Gastroesophageal sphincter (tissue), 4 donors: ENCODE measurements around the gene CSGALNACT2. TPM values are rescaled to one million over a fixed set of nuclear protein-coding genes. Genes with fewer than 3 reads are reported as not detected.

ENCODE experiments used
- ATAC-seq: fragments of 150-250 bp; one replicate; pipeline ENCODE4 v1.9.1; 2016; ENCODE audit warnings: mild to moderate bottlenecking, moderate library complexity
- H3K27ac ChIP-seq, 4 donors: fragments of 200-600 bp; sonication (generic) in 3 of 4; 1 replicate in 3 of 4; 2 replicates in 1 of 4; pipeline ENCODE4 v1.5.1; 2016 to 2019
- H3K27me3 ChIP-seq: fragments of 200-600 bp; sonication (generic); one replicate; pipeline ENCODE4 v1.5.1; 2019
- H3K36me3 ChIP-seq, 2 donors: fragments of 200-600 bp; sonication (generic); one replicate each; pipeline ENCODE4 v1.5.1; 2019; ENCODE audit warnings: control low read depth in 1 of 2
- H3K4me1 ChIP-seq, 3 donors: fragments of 200-600 bp; sonication (generic); 1 replicate in 2 of 3; 2 replicates in 1 of 3; pipeline ENCODE4 v1.5.1; 2016 to 2019; ENCODE audit warnings: control low read depth in 2 of 3
- H3K4me3 ChIP-seq, 2 donors: fragments of 200-600 bp; sonication (generic); one replicate each; pipeline ENCODE4 v1.5.1; 2019; ENCODE audit warnings: mild to moderate bottlenecking in 1 of 2, moderate library complexity in 1 of 2
- H3K9me3 ChIP-seq, 3 donors: fragments of 200-600 bp; sonication (generic); one replicate each; pipeline ENCODE4 v1.5.1; 2017 to 2019; ENCODE audit warnings: control low read depth in 2 of 3
- CTCF ChIP-seq, 4 experiments: fragments of 200-600 bp in 2 of 4; fragments of 450-650 bp in 2 of 4; sonication (generic) in 1 of 4; IDR thresholded peaks; one replicate each; pipeline ENCODE4 v1.5.1; 2017 to 2019; ENCODE audit warnings: antibody characterized with exemption in 4 of 4, mild to moderate bottlenecking in 2 of 4, moderate library complexity in 2 of 4
- EP300 ChIP-seq: sonication (generic); formaldehyde crosslinking; IDR thresholded peaks from one replicate; pipeline ENCODE4 v1.6.1; 2017; ENCODE audit warnings: antibody characterized with exemption, mild to moderate bottlenecking
- POLR2A ChIP-seq, 2 donors: fragments of 450-650 bp; IDR thresholded peaks; one replicate each; pipeline ENCODE4 v1.6.1; 2017; ENCODE audit warnings: antibody characterized with exemption in 2 of 2, mild to moderate bottlenecking in 2 of 2, moderate library complexity in 1 of 2
- POLR2AphosphoS5 ChIP-seq: sonication (generic); formaldehyde crosslinking; IDR thresholded peaks from one replicate; pipeline ENCODE4 v1.6.1; 2017; ENCODE audit warnings: antibody characterized with exemption
- WGBS, 2 donors: methylation state at CpG; one replicate each; pipeline ENCODE4 v1.1.5; 2018; ENCODE audit warnings: low coverage in 1 of 2; 5-methylcytosine and 5-hydroxymethylcytosine counted together
- total RNA-seq, 4 donors: library from RNA; depleted of rRNA; stranded (reverse); fragments of >200 nt; gene quantifications; one replicate each; pipeline ENCODE4 v1.1.0, GENCODE V29; 2016

Gene CSGALNACT2
- total RNA-seq = 10 to 100 TPM; 28.4 to 37.4 (median 32.7) TPM

DNA sequence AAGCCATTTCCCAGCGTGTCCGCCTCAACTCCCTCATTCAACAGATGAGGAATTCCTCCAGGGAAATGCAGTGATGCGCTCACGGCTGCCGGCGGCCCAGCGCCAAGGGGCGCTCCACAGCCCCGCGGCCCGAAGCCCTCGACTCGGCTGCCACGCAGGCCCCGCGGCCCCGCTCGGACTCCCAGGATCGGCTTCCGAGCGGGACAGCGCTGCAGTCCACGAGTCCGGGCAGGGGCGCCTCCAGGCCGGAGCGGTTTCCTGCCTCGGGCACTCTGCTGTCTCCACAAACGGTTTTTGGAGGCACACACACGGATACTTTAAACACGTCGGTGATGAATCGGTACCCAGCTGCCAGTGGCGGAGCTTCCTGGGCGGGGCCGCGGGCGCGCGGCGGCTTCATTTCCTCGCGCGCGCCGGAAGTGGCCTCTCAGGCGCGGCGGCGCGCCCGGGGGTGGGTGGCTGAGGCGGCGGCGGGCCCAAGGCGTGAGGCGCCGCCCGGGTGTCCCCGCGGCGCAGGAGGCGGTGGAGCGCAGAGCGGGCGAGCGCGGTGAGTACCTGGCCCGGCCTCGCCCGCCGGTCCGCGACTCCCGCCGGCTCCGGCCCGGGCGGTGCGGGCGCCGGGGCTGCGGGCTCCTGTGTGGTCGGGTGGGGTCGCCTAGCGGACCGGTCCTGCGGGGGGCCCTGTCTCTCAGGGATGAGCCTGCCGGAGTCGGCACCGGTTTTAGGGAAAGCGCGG lies at the start of gene CSGALNACT2:
Gene CSGALNACT2 (plus strand): TSS at position 425 of the 736 bp plus-strand sequence. CDS start 16,705 bp downstream, outside the sequence.
- ATAC-seq = peak; percentile 94
- Histone ChIP-seq H3K4me3 (peak within 1 kb of the TSS; percentile 53 to 80), H3K9me3 (no peaks in the 10 kb centered on the region), H3K27me3 (no peaks in the 10 kb centered on the region), H3K36me3 (no peaks in the 10 kb centered on the region), H3K27ac (peak within 1 kb of the TSS; percentile 82 to 99 (median 97)), H3K4me1 (peaks cover 0 to 58% (median 12%) of the 10 kb centered on the region in 3 donors)
- TF ChIP-seq POLR2A (IDR thresholded peaks at IDR 0.05) (peak; percentile 87 to 95), POLR2AphosphoS5 (peak; percentile 75), CTCF (IDR thresholded peaks at IDR 0.05) (peak in 1 of 4 experiments; percentile 3), EP300 (no peak)
- WGBS, 2 donors = 0% methylated on average over 3 to 4 of the region's 93 CpGs

- TF ChIP-seq CTCF (IDR thresholded peaks at IDR 0.05) (no peak), EP300 (no peak), POLR2A (IDR thresholded peaks at IDR 0.05) (no peak), POLR2AphosphoS5 (no peak)
- H3K27ac ChIP-seq = no peak overlapping the region
- WGBS, 2 donors = no CpG with 5 or more reads among the region's 10 CpGs
- H3K36me3 ChIP-seq = no peaks in the 10 kb centered on the region
- no peak for ATAC-seq
- no peak overlapping the region for H3K4me3 ChIP-seq
- H3K27me3 ChIP-seq = peaks cover 37% of the 10 kb centered on the region
- no peaks in the 10 kb centered on the region for H3K4me1 ChIP-seq
- H3K9me3 ChIP-seq = no peaks in the 10 kb centered on the region
Observed at GRCh38 chr10:43089519-43089918, 48.7 kb upstream of the CSGALNACT2 start.

DNA sequence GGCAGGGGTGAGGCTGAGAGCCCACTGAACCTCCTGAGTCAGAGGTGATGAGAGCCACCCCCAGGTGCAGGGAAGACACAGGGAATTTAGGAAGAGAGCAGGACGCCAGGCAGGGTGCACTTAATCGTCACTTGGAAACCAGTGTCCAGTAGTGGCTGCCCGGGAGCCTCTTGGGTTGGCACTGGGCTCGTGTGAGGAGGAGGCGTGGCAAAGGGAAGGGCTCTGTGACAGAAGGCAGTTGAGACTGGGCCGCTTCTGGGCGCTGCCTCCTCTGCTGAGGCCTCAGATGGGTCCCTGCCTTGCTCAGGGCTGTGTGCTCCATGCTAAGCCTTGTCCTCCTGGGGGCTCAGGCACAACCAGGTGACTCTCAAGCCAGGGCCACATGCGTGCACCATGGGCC lies 48.1 kb upstream of the CSGALNACT2 start:
- Histone ChIP-seq H3K4me1 (no peaks in the 10 kb centered on the region), H3K27ac (no peak overlapping the region), H3K36me3 (no peaks in the 10 kb centered on the region), H3K27me3 (peaks cover 37% of the 10 kb centered on the region), H3K4me3 (no peak overlapping the region), H3K9me3 (no peaks in the 10 kb centered on the region)
- no peak for ATAC-seq
- TF ChIP-seq POLR2A (IDR thresholded peaks at IDR 0.05) (no peak), CTCF (IDR thresholded peaks at IDR 0.05) (no peak), POLR2AphosphoS5 (no peak), EP300 (no peak)
- 61 to 65% methylated on average over 2 to 6 of the region's 8 CpGs for WGBS, 2 donors

DNA sequence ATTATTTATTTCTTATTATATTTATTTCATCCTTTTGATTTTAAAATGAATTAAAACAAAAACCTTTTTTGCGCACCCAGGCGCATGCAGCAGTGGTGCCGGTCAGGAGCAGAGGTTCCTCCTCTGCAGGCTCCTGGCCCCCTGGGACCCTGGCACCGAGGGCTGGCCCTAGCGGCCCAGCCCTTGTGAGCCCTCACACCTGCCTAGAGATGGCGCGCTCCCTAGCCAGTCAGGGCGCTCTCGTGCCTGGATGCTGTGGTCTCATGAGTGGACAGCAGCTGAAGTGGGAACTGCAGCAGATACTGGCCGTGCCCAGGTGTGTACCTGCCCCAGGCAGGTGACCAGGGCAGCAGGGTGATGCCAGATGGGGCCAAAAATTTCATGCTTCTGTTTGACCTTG lies 47.6 kb upstream of the CSGALNACT2 start:
- WGBS, 2 donors = 83 to 91% methylated on average over 4 of the region's 10 CpGs
- no peaks in the 10 kb centered on the region for H3K36me3 ChIP-seq
- no peak overlapping the region for H3K4me3 ChIP-seq
- H3K4me1 ChIP-seq = no peaks in the 10 kb centered on the region
- H3K27ac ChIP-seq = no peak overlapping the region
- H3K27me3 ChIP-seq = peaks cover 37% of the 10 kb centered on the region
- TF ChIP-seq EP300 = no peak
- no peak for TF ChIP-seq POLR2A (IDR thresholded peaks at IDR 0.05)
- no peak for TF ChIP-seq CTCF (IDR thresholded peaks at IDR 0.05)
- no peak for TF ChIP-seq POLR2AphosphoS5
- ATAC-seq = no peak
- no peaks in the 10 kb centered on the region for H3K9me3 ChIP-seq

DNA sequence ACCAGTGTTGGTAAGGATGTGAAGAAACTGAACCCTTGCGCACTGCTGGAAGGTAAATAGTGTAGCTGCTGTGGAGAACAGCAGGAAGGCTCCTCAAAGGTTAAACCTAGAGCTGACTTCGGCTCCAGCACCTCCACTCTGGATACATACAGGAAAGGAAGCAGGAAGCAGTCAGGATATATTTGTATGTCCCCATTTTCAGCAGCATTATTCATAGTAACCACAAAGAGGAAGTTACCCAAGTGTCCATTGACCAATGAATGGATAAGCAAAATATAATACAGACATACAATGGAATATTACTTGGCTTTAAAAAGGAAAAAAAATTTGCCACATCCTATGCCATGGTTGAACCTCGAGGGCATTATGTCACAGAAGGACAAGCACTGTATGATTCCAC lies 46.4 kb upstream of the CSGALNACT2 start:
- H3K9me3 ChIP-seq = no peaks in the 10 kb centered on the region
- WGBS, 2 donors = 33 to 48% methylated on average over 1 to 3 of the region's 3 CpGs
- no peak for TF ChIP-seq EP300
- no peak for TF ChIP-seq POLR2AphosphoS5
- no peak for TF ChIP-seq POLR2A (IDR thresholded peaks at IDR 0.05)
- no peak for TF ChIP-seq CTCF (IDR thresholded peaks at IDR 0.05)
- no peaks in the 10 kb centered on the region for H3K36me3 ChIP-seq
- no peak overlapping the region for H3K27ac ChIP-seq
- peaks cover 42% of the 10 kb centered on the region for H3K27me3 ChIP-seq
- ATAC-seq = no peak
- no peak overlapping the region for H3K4me3 ChIP-seq
- no peaks in the 10 kb centered on the region for H3K4me1 ChIP-seq
